ENCODE measurements around the gene AGBL1.

GRCh38 chr15:86061581-86061980 is 18.1 kb upstream of the AGBL1 start:
- no peak for TF ChIP-seq CTCF (IDR thresholded peaks at IDR 0.05)
- TF ChIP-seq POLR2A (IDR thresholded peaks at IDR 0.05): no peak

Measured in Peyer's patch (tissue), 4 donors.